ENCODE results near the gene ZPR1.

The ZPR1 gene

GRCh38 chr11:116825434-116825833, 37.6 kb upstream of the ZPR1 start:
- CTCF ChIA-PET: no interaction called here

DNA sequence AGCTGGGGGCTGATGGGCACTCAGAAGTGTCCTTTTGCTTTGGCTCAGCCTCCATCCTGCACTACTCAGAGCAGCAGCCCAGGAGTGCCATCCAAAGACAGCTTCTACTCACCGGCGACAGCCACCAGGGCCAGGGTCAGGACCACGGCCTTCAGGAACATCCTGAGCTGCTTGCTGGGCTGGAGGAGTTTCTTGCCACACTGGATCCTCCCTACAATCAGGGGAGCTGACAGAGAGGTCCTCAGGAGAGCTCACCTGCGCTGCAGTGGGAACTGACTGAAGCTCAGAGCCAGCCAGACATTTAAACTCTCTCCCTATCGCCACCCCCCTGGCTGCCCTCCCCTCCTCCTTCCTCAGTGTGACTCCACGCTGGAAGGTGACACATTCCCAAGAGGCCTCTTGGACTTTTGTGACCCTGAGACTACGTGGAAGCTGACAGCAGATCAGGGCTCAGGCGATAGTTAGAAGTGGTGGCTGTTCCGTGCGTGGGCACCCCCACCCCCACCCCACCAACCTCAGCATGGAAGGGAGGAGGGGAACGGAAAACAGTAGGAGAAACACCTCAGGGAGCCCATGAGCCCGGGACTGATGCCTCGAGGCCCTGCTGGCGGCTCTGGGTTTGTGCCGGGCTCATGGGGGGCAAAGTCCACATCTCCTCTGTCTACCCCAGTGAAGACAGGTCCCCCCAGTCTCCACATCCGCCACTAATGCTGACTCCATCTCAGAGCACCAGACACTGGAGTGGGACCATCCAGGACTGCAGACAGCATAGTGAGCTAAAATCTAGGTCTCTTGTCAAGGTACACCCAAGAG, 35.4 kb upstream of the ZPR1 start, which contains the start of gene APOA4:
APOA4 (minus strand) TSS at position 274 of the 813 bp plus-strand sequence; CDS start at position 161, 113 bp downstream.
- ChIA-PET CTCF (interaction anchor here (0.5 kb wide), 1 partner anchor 50 kb away, joined by 5 read pairs; no protein-coding TSS in a partner anchor), POLR2A (ENCODE audit: low non-redundant PET) (no interaction called here)

More at GRCh38 chr11:116825434-116825833, 37.6 kb upstream of the ZPR1 start:
- POLR2A ChIA-PET (ENCODE audit: low non-redundant PET): no interaction called here
- H3K27ac ChIP-seq: no peak overlapping the region
- TF ChIP-seq, protein P1, sequence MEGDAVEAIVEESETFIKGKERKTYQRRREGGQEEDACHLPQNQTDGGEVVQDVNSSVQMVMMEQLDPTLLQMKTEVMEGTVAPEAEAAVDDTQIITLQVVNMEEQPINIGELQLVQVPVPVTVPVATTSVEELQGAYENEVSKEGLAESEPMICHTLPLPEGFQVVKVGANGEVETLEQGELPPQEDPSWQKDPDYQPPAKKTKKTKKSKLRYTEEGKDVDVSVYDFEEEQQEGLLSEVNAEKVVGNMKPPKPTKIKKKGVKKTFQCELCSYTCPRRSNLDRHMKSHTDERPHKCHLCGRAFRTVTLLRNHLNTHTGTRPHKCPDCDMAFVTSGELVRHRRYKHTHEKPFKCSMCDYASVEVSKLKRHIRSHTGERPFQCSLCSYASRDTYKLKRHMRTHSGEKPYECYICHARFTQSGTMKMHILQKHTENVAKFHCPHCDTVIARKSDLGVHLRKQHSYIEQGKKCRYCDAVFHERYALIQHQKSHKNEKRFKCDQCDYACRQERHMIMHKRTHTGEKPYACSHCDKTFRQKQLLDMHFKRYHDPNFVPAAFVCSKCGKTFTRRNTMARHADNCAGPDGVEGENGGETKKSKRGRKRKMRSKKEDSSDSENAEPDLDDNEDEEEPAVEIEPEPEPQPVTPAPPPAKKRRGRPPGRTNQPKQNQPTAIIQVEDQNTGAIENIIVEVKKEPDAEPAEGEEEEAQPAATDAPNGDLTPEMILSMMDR (conservative IDR thresholded peaks at IDR 0.05; ENCODE audit: low read depth): no peak
- DNase-seq (ENCODE audit: low spot score): no peak

DNA sequence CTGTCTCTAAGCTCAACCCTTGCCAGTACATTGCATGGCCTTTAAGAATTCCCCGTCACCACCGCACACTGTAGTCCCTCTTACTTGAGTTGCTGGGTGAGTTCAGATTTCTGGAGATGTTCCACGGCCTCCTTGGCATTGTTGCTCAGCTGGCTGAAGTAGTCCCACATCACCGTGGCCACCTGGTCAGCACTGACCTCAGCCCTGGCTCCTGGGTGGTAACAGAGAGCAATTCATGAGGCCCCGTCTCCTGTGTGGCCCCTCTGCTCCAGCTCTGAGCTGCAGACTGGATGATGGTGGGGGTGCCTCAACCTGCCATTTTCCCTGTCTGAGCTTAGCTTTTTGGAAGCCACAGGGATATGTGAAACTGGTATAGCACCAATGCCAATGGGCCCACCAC, 34.8 kb upstream of the ZPR1 start:
- TF ChIP-seq, protein P1 (conservative IDR thresholded peaks at IDR 0.05; ENCODE audit: low read depth): no peak
- ChIA-PET POLR2A (ENCODE audit: low non-redundant PET) (no interaction called here), CTCF (no interaction called here)
- DNase-seq (ENCODE audit: low spot score): no peak
- H3K27ac ChIP-seq: no peak overlapping the region

More for the DNA sequence above, 35.4 kb upstream of the ZPR1 start, which contains the start of gene APOA4:
- DNase-seq (ENCODE audit: low spot score): no peak
- TF ChIP-seq, protein P1 (conservative IDR thresholded peaks at IDR 0.05; ENCODE audit: low read depth): no peak
- H3K27ac ChIP-seq: no peak within 1 kb of the TSS

- DNase-seq (ENCODE audit: low spot score): no peak
- ChIA-PET CTCF (interaction anchor here (0.6 to 1.4 kb wide), 2 partner anchors 14 to 186 kb away, joined by 4 to 6 read pairs; no protein-coding TSS in a partner anchor), POLR2A (ENCODE audit: low non-redundant PET) (no interaction called here)
- no peak overlapping the region for H3K27ac ChIP-seq
- TF ChIP-seq, protein P1 (conservative IDR thresholded peaks at IDR 0.05; ENCODE audit: low read depth): no peak
Observed at GRCh38 chr11:116821050-116821918, 33.5 kb upstream of the ZPR1 start.

DNA sequence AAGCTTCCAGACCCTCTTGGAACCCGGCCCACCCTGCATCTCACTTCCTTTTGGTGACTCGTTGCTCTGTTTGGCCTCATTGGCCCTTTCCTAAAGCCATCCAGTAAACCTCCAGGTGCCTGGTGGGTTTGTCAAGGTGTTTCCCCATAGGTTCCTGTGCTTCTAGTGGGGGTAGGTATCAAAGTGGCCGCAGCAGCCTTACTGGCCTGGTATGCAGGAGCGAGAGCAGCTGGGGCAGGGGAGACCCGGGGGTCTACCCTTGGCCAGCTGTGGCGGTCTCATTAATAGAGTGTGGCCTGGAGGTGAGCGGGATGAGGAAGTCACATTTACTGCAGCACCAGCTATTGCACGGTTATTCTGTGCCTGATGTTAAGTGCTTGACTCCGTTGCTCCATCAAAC, 31.2 kb upstream of the ZPR1 start:
- no peak overlapping the region for H3K27ac ChIP-seq
- ChIA-PET POLR2A (ENCODE audit: low non-redundant PET) (no interaction called here), CTCF (no interaction called here)
- DNase-seq (ENCODE audit: low spot score): no peak
- TF ChIP-seq, protein P1 (conservative IDR thresholded peaks at IDR 0.05; ENCODE audit: low read depth): no peak

DNA sequence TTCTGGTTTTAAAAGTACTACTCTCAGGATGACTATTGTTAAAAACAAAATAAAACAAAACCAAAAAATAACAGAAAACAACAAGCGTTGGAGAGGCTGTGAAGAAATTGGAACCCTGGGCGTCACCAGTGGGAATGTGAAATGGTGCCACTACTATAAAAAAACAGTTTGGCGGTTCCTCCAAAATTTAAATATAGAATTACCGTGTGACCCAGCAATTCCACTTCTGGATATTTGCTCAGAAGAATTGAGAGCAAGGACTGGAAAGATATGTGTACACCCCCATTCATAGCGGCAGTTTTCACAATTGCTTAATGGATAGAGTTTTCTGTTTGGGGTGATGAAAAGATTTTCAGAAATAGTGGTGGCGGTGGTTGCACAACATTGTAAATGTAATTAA, 26.7 kb upstream of the ZPR1 start:
- ChIA-PET CTCF (no interaction called here), POLR2A (ENCODE audit: low non-redundant PET) (no interaction called here)
- H3K27ac ChIP-seq: no peak overlapping the region
- TF ChIP-seq, protein P1 (conservative IDR thresholded peaks at IDR 0.05; ENCODE audit: low read depth): no peak
- DNase-seq (ENCODE audit: low spot score): no peak

All from RWPE1 (cell line).